A549 (cell line): Measurements from ENCODE around the gene CDK14.

Experiments
- BHLHE40 ChIP-seq: IDR thresholded peaks from 2 replicates; pipeline ENCODE4 v1.6.1; 2012; ENCODE audit warnings: low read depth, low read length, inconsistent platforms
- EP300 ChIP-seq, 2 experiments: fragments of >200 bp; sonication (Bioruptor Twin); formaldehyde crosslinking; IDR thresholded peaks; 2 replicates in 1 of 2; 3 replicates in 1 of 2; pipeline ENCODE4 v1.6.1; 2016 to 2017
- HDAC2 ChIP-seq: fragments of 200-600 bp; sonication (generic); IDR thresholded peaks from 2 replicates; pipeline ENCODE4 v1.6.1; 2016
- POLR2A ChIP-seq: IDR thresholded peaks from 2 replicates; pipeline ENCODE4 v1.6.1; 2012; ENCODE audit warnings: mild to moderate bottlenecking, low read length
- TF ChIP-seq, protein P1 (sequence below): fragments of >200 bp; sonication (Bioruptor Twin); formaldehyde crosslinking; IDR thresholded peaks from 3 replicates; pipeline ENCODE4 v1.5.1; 2016

DNA sequence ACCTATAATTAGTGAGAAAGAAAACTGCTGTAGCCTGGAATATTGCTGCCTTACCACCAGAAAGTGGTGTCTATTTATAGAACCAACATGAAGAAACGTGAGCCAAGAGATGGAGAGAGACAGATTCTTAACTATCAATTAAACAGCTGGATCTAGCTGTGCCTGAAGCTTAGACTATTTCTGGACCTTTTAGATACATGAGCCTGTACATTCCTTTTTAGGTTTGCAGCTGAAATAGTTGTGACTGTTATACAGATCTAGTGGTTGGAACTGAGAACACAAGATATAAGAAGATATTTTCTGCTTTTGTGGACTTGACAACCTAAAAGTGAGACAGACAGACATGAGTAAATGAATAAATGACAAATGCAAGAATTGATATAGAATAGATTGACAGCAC is 73.4 kb downstream of the CDK14 start:
- TF ChIP-seq EP300 (IDR thresholded peaks at IDR 0.05) (no peak), POLR2A (no peak), BHLHE40 (no peak), HDAC2 (no peak)
- TF ChIP-seq, protein P1, sequence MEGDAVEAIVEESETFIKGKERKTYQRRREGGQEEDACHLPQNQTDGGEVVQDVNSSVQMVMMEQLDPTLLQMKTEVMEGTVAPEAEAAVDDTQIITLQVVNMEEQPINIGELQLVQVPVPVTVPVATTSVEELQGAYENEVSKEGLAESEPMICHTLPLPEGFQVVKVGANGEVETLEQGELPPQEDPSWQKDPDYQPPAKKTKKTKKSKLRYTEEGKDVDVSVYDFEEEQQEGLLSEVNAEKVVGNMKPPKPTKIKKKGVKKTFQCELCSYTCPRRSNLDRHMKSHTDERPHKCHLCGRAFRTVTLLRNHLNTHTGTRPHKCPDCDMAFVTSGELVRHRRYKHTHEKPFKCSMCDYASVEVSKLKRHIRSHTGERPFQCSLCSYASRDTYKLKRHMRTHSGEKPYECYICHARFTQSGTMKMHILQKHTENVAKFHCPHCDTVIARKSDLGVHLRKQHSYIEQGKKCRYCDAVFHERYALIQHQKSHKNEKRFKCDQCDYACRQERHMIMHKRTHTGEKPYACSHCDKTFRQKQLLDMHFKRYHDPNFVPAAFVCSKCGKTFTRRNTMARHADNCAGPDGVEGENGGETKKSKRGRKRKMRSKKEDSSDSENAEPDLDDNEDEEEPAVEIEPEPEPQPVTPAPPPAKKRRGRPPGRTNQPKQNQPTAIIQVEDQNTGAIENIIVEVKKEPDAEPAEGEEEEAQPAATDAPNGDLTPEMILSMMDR = no peak
